B cell (primary cell): Measurements from ENCODE around the gene GPC3. TPM values are rescaled to one million over a fixed set of nuclear protein-coding genes. Genes with fewer than 3 reads are reported as not detected.

Experiments used
- ATAC-seq: fragments of 200-7000 bp; cut with Tn5 transposase; one replicate; pipeline ENCODE4 v1.10.0; 2021; ENCODE audit warnings: low read depth, mild to moderate bottlenecking, moderate number of reproducible peaks, moderate library complexity
- CTCF ChIA-PET: fragments of 350-600 bp; sonication (Branson Sonifier 250); formaldehyde crosslinking; loops from one replicate; lab custom pipeline; 2021; ENCODE audit warnings: antibody characterized with exemption, inconsistent platforms; lab: Charles Lee
- POLR2A ChIA-PET: fragments of 350-600 bp; sonication (Branson Sonifier 250); formaldehyde crosslinking; loops from one replicate; lab custom pipeline; 2021; ENCODE audit warnings: antibody characterized with exemption; lab: Charles Lee
- DNase-seq: peaks from one replicate; pipeline ENCODE4 v3.0.0; 2013
- H2AFZ ChIP-seq: 2 replicates; pipeline ENCODE4 v1.6.1; 2012; ENCODE audit warnings: mild to moderate bottlenecking, low read depth, low read length; ENCODE audit not compliant: insufficient read depth, poor library complexity, severe bottlenecking
- H3K27ac ChIP-seq, 2 donors: 1 replicate in 1 of 2; 2 replicates in 1 of 2; pipeline ENCODE4 v1.5.1; 2012 to 2013; ENCODE audit warnings: low read length in 2 of 2, mild to moderate bottlenecking in 2 of 2, moderate library complexity in 1 of 2
- H3K27me3 ChIP-seq, 4 experiments: fragments of 200-600 bp in 1 of 4; sonication (generic) in 1 of 4; replicated peaks in 1 of 4; 1 replicate in 2 of 4; 2 replicates in 2 of 4; pipeline versions ENCODE4 v1.6.1 to v1.7.0; 2013 to 2016; ENCODE audit warnings: low read length in 3 of 4, mild to moderate bottlenecking in 2 of 4, mixed read lengths in 1 of 4, moderate library complexity in 1 of 4; ENCODE audit not compliant: insufficient read depth in 4 of 4, control insufficient read depth in 3 of 4; ENCODE audit errors: control extremely low read depth in 1 of 4
- H3K36me3 ChIP-seq, 2 experiments: replicated peaks in 1 of 2; 1 replicate in 1 of 2; 2 replicates in 1 of 2; pipeline versions ENCODE4 v1.6.1 to v1.7.1; 2013; ENCODE audit warnings: low read length in 1 of 2; ENCODE audit not compliant: insufficient read depth in 2 of 2, control insufficient read depth in 1 of 2; ENCODE audit errors: control extremely low read depth in 1 of 2, extremely low read depth in 1 of 2
- H3K4me1 ChIP-seq, 2 donors: fragments of 200-600 bp in 1 of 2; sonication (generic) in 1 of 2; 1 replicate in 1 of 2; 2 replicates in 1 of 2; pipeline versions ENCODE4 v1.5.1 to v1.6.1; 2013 to 2017; ENCODE audit warnings: low read length in 2 of 2; ENCODE audit not compliant: control insufficient read depth in 2 of 2, insufficient read depth in 2 of 2
- H3K4me2 ChIP-seq: replicated peaks from 2 replicates; pipeline ENCODE3; 2012; ENCODE audit warnings: mild to moderate bottlenecking, low read depth, low read length; ENCODE audit not compliant: poor library complexity, severe bottlenecking
- H3K4me3 ChIP-seq, 5 experiments: fragments of 200-600 bp in 1 of 5; sonication (generic) in 1 of 5; 1 replicate in 3 of 5; 2 replicates in 2 of 5; pipeline versions ENCODE4 v1.5.1 to v1.7.0; 2011 to 2016; ENCODE audit warnings: low read length in 4 of 5, mild to moderate bottlenecking in 4 of 5, low read depth in 2 of 5, control low read depth in 1 of 5, moderate library complexity in 1 of 5; ENCODE audit not compliant: insufficient read depth in 1 of 5; ENCODE audit errors: control extremely low read depth in 1 of 5, extremely low read depth in 1 of 5
- H3K79me2 ChIP-seq: fragments of 200-600 bp; sonication (generic); one replicate; pipeline ENCODE4 v1.6.0; 2016; ENCODE audit warnings: low read length; ENCODE audit not compliant: control insufficient read depth, insufficient read depth
- H3K9ac ChIP-seq: fragments of 200-600 bp; sonication (generic); 2 replicates; pipeline ENCODE4 v1.6.1; 2017; ENCODE audit warnings: mild to moderate bottlenecking, low read length, moderate library complexity
- H3K9me3 ChIP-seq, 3 donors: one replicate each; pipeline versions ENCODE4 v1.6.1 to v1.7.1; 2013; ENCODE audit warnings: low read length in 2 of 3; ENCODE audit not compliant: control insufficient read depth in 2 of 3, insufficient read depth in 1 of 3; ENCODE audit errors: control extremely low read depth in 1 of 3
- H4K20me1 ChIP-seq: 2 replicates; pipeline ENCODE4 v1.6.0; 2012; ENCODE audit warnings: mild to moderate bottlenecking, low read length; ENCODE audit not compliant: insufficient read depth, control insufficient read depth, poor library complexity, severe bottlenecking
- H3K27ac Mint-ChIP-seq: one replicate; pipeline ENCODE4 v1.8.0; 2021; ENCODE audit warnings: mixed read lengths
- H3K27me3 Mint-ChIP-seq: one replicate; pipeline ENCODE4 v1.8.0; 2021; ENCODE audit warnings: mixed read lengths
- H3K4me1 Mint-ChIP-seq: one replicate; pipeline ENCODE4 v1.8.0; 2021; ENCODE audit warnings: mixed read lengths
- H3K4me3 Mint-ChIP-seq: one replicate; pipeline ENCODE4 v1.8.0; 2021; ENCODE audit warnings: mixed read lengths
- H3K9me3 Mint-ChIP-seq: one replicate; pipeline ENCODE4 v1.8.0; 2022; ENCODE audit warnings: mixed read lengths; ENCODE audit not compliant: insufficient read depth
- EZH2 ChIP-seq: IDR thresholded peaks from 2 replicates; pipeline ENCODE4 v1.6.1; 2012; ENCODE audit warnings: borderline replicate concordance, low read depth, mild to moderate bottlenecking, moderate library complexity, low read length; ENCODE audit not compliant: insufficient read depth, poor library complexity, severe bottlenecking
- WGBS: methylation state at CpG from one replicate; pipeline ENCODE4 v1.1.5; 2013; ENCODE audit warnings: missing lambda C conversion rate; ENCODE audit not compliant: insufficient coverage; 5-methylcytosine and 5-hydroxymethylcytosine counted together
- intact Hi-C: fragments of 100-400 bp; cut with micrococcal nuclease; formaldehyde crosslinking; loops from one replicate; pipeline ENCODE4 v1.10.0; 2022
- polyA plus RNA-seq: library from polyadenylated mRNA; depleted of rRNA; stranded (reverse); fragments of >200 nt; gene quantifications from 2 replicates; pipeline ENCODE4 v1.2.3, GENCODE V29; 2012
- total RNA-seq, 2 donors: library from RNA; stranded (reverse); fragments of 120-200 nt in 1 of 2; gene quantifications; 1 replicate in 1 of 2; 2 replicates in 1 of 2; pipeline versions ENCODE4 v1.2.3 to v1.2.4, GENCODE V29; 2013 to 2022
- TF ChIP-seq, protein P1 (sequence below): fragments of 200-600 bp; IDR thresholded peaks from one replicate; pipeline ENCODE4 v1.8.0; 2022; ENCODE audit warnings: antibody characterized with exemption, mild to moderate bottlenecking

GPC3 gene
- total and polyA plus RNA-seq, 2 donors (not counting 1 experiment from before 2014, with no cell fraction given): not detected

DNA sequence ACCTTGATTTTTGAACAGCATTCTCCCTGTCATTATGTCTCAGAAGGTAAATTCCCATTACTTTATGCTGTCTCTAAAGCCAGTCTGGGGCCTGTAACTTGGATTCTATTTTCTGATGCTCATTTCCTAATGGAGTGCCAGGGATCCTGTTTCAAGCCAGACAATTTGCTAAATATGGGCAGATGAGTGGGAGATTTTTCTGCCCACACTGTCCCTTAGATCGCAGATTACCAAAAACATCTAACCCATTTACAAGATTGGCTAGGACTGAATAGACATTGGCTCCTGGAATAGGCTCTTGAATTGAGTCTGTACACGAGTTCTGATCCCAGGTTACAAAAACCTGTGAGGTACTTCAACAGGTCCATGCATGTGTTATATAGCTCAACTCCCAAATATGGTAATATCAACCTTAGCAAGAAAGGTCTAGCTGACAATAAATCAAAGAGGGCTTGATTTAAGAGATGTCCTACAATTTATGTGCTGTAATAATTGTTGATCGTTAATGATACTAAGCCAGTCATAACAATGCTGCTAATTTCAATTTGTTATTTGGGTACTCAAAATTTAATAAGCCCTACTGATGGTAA, 5.7 kb downstream of the GPC3 start:
- H3K4me3 ChIP-seq: no peak overlapping the region
- Mint-ChIP-seq H3K4me3 (no peak overlapping the region), H3K9me3 (no peaks in the 10 kb centered on the region), H3K27ac (no peak overlapping the region), H3K4me1 (no peaks in the 10 kb centered on the region), H3K27me3 (peaks cover 32% of the 10 kb centered on the region)
- H3K36me3 ChIP-seq: no peaks in the 10 kb centered on the region
- no peaks in the 10 kb centered on the region for H4K20me1 ChIP-seq
- POLR2A ChIA-PET: no interaction called here
- no peak overlapping the region for H3K4me2 ChIP-seq
- DNase-seq (no peak), ATAC-seq (no peak)
- TF ChIP-seq, protein P1, sequence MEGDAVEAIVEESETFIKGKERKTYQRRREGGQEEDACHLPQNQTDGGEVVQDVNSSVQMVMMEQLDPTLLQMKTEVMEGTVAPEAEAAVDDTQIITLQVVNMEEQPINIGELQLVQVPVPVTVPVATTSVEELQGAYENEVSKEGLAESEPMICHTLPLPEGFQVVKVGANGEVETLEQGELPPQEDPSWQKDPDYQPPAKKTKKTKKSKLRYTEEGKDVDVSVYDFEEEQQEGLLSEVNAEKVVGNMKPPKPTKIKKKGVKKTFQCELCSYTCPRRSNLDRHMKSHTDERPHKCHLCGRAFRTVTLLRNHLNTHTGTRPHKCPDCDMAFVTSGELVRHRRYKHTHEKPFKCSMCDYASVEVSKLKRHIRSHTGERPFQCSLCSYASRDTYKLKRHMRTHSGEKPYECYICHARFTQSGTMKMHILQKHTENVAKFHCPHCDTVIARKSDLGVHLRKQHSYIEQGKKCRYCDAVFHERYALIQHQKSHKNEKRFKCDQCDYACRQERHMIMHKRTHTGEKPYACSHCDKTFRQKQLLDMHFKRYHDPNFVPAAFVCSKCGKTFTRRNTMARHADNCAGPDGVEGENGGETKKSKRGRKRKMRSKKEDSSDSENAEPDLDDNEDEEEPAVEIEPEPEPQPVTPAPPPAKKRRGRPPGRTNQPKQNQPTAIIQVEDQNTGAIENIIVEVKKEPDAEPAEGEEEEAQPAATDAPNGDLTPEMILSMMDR: no peak
- TF ChIP-seq EZH2: no peak
- H3K4me1 ChIP-seq: peaks cover 1 to 5% of the 10 kb centered on the region in 2 donors
- peaks cover 0 to under 1% (median 0%) of the 10 kb centered on the region in 3 donors for H3K9me3 ChIP-seq
- CTCF ChIA-PET: no interaction called here
- H3K79me2 ChIP-seq: no peaks in the 10 kb centered on the region
- no peak overlapping the region for H2AFZ ChIP-seq
- intact Hi-C loops: no loop called here
- no peak overlapping the region for H3K27ac ChIP-seq
- no peak overlapping the region for H3K9ac ChIP-seq
- H3K27me3 ChIP-seq: peaks cover 0 to 15% (median 4%) of the 10 kb centered on the region in 4 experiments
- no CpG with 5 or more reads among the region's 3 CpGs for WGBS

DNA sequence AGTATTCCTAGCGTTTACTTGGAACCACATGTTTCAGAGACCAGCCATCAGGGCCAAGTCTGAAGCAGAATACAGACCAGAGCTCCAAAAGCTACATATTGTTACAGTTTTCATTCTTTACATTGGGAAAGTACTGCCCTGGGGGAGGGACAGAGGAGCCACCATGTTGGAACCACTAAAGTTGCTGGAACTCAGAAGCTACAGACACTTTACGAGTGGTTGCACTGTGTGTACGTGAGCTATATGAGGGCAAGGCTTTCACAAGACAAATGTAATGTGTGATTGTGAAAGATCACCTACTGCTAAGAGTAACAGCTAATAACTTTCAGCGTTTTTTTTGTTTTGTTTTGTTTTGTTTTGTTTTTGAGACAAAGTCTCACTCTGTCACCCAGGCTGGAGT, 11.7 kb downstream of the GPC3 start:
- no peaks in the 10 kb centered on the region for H4K20me1 ChIP-seq
- TF ChIP-seq, protein P1: no peak
- TF ChIP-seq EZH2: no peak
- intact Hi-C loops: no loop called here
- no peak overlapping the region for H3K9ac ChIP-seq
- Mint-ChIP-seq H3K4me1 (no peaks in the 10 kb centered on the region), H3K4me3 (no peak overlapping the region), H3K9me3 (no peaks in the 10 kb centered on the region), H3K27me3 (peaks cover 16% of the 10 kb centered on the region), H3K27ac (no peak overlapping the region)
- H3K4me1 ChIP-seq: no peaks in the 10 kb centered on the region
- no peak overlapping the region for H3K27ac ChIP-seq
- no peak for DNase-seq
- no peaks in the 10 kb centered on the region for H3K79me2 ChIP-seq
- no peak for ATAC-seq
- no peak overlapping the region for H3K4me3 ChIP-seq
- H3K9me3 ChIP-seq: no peaks in the 10 kb centered on the region
- CTCF ChIA-PET: no interaction called here
- no peak overlapping the region for H2AFZ ChIP-seq
- H3K4me2 ChIP-seq: no peak overlapping the region
- H3K36me3 ChIP-seq: no peaks in the 10 kb centered on the region
- 100% methylated on average over 1 of the region's 4 CpGs for WGBS
- POLR2A ChIA-PET: no interaction called here
- H3K27me3 ChIP-seq: peaks cover 0 to 5% (median 0%) of the 10 kb centered on the region in 4 experiments
